GF-D8 (cell line): ENCODE data around the gene AKT3.

ENCODE experiments used
- DNase-seq: peaks from one replicate; lab custom pipeline; 2025; lab: John Stamatoyannopoulos, UW

The AKT3 gene

GRCh38 chr1:243731301-243731891 lies 118.6 kb downstream of the AKT3 start:
- DNase-seq = no peak

GRCh38 chr1:243730487-243731150 lies 119.4 kb downstream of the AKT3 start:
- no peak for DNase-seq

GRCh38 chr1:243729956-243730355 lies 120.1 kb downstream of the AKT3 start:
- DNase-seq = no peak

GRCh38 chr1:243727503-243728203 lies 122.4 kb downstream of the AKT3 start:
- no peak for DNase-seq

DNA sequence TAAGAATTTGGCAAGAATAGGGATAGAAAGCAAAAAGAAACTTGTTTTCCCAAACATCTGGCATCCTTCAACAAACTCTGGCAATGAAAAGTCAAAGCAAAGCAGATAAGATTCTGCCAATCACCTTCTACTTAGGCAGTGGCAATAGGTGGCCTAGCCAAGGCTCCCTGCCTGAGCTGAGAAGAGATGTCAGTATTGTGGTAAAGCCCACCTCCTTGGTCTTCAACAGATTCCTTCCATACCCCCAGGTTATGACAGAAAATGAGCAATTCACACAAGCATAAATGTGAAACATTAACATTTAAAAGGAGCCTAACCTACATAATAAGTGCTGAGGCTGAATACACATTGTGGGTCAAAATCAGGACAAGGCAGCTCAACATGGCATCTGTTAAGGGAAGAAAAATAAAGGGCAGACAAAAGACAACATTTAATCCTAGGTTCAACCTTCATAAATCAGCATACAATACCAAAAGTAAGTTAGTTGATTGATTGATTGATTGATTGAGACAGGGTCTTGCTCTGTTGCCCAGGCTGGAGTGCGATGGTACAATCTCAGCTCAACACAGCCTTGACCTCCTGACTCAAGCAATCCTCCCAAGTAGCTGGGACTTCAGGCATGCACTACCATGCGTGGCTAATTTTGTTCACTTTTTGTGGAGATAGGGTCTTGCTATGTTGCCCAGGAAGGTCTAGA lies 123.1 kb downstream of the AKT3 start:
- no peak for DNase-seq

DNA sequence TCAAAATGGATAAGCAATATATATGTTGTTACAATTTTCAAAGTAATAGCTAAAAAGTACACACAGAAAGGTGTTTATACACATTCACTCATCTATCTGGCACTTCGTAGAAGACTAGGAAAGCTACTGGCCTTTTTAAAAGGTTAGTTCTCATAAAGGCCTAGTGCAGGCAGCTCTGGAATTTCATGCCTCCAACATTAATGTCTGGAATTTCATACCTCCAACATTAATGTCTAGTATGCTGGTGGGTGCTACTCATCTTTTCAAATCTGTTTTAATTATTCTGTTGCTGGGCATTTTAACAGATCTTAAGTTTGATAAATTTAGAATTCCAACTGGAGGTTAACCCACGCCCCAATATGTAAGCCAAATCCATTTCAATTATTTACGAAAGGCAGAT lies 124.2 kb downstream of the AKT3 start:
- no peak for DNase-seq

DNA sequence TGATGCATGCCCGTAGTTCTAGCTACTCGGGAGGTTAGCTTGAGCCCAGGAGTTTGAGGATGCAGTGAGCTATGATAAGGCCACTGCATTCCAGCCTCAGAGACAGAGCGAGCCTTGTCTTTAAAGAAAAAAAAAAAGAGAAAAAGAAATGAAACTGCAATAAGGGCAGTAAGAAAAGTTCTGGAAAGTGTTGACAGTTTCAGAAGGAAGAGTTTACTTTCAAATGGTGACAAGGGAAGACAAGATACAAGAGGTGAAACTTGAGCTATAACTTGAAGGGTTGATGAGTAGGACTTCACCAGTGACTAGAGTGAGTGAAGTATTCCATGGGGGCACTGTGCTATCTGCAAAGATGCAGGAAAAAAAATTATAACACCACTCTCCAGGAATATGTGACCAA lies 125.0 kb downstream of the AKT3 start:
- DNase-seq = no peak

GRCh38 chr1:243723458-243724043 lies 126.5 kb downstream of the AKT3 start:
- no peak for DNase-seq

DNA sequence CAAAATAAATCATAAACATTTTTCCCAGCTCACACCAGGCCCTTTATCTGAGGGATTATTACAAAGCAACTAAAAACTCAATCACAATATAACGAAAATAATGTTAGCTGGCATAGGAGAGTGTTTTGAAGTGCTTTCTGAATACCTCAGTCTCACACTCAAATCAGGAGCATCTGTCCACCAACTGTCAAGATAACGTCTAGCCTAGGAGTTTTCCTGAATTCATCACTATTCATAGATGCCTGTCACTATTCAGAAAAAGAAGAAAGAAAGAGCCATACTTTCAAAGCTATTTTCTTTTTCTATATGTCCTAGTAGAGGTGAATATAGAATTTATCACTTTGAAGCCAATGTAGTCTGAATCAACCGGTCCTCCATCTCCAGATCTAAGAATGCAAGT lies 127.0 kb downstream of the AKT3 start:
- DNase-seq = no peak

DNA sequence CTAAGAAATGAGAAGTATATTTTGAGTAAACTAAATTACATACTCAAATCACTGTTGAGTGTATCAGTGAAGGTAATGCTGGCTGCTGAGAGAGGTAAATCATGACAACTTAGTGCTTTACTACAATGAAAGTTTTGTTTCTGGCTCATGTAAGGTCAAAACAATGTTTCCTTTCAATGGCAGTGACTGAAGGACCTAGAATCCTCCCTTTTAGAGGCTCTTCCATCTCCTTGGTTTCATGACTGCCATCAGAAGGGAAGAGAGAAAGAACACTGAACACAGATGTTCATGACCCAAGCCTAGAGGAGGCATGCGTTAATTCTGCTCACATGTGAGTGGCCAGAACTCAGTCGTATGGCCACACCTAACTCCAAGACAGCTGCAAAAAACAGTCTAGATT lies 130.6 kb downstream of the AKT3 start:
- no peak for DNase-seq

DNA sequence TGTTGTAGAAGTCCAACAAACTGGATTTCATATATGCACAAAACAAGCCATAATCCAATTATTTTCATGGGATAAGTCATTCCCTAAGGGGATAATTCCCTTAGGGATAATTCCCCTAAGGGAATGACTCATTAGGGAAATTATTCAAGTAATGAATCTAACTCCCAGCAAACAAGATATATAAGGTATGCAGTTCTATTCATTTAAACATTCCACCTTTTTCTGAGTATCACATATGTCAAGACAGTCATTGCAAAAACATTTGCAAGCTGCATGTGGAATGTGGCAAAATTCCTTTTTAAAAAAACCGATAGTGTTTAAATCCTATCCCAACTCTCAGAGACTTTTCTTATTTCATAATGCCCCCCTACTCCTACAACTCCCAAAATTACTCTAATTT lies 131.2 kb downstream of the AKT3 start:
- DNase-seq = no peak

DNA sequence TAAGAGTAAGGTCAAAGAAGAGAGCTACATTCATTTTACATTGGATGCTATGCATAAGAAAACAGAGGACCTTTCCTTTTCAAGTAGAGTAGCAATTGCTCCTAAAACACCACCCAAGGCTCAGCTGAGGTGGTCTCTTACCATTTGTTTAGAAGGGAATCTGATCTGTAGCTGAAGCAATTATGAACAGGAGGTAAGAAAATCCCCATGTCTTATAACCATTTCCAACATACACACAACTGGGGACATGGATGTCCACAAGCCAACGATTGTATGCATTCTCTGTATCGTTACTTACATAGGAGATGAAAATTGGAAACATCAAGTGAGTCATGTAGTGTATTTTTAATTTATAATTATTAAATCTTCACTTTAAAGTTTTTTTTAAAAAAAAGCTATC lies 132.0 kb downstream of the AKT3 start:
- DNase-seq = no peak

GRCh38 chr1:243716906-243717305 lies 133.1 kb downstream of the AKT3 start:
- DNase-seq = no peak

- no peak for DNase-seq
These were observed 134.8 kb downstream of the AKT3 start for GRCh38 chr1:243715285-243715684.

- DNase-seq = no peak
These were observed 136.4 kb downstream of the AKT3 start for GRCh38 chr1:243713470-243714186.

DNA sequence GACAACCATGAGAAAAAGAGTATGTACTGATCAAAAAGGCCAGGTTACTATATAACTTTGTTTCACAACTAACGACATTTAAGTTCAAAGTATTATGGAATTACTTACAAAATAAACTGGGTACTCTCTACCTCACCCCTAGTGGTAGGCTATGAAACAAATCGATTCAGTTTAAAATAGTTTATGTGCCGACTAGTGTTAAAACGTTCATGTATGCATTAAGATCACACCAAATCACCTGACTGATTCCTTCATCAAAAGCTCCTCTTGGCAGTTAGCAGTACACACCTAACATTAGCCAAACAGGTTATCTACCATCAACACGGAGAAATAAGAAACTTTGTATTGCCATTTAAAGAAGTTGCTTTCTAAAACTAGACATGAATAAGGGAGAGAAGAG lies 137.1 kb downstream of the AKT3 start:
- no peak for DNase-seq

DNA sequence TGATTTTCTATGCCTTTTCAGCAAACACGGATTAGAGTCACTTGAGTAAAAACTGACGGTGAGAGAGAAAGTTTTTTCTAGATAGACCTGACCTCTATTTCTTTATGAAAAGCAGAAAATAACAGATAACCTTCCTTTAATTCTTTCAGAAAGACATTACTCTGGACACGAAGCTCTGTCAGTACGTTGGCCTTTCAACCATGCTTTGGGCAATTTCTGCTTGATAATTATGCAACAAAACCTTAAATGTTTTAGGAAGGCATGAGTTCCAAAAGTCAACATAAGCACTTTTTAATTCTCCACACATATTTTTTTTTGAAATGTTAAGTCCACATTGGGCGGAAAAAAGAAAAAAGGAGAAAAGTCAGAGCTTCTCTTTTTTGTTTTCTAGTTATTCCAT lies 137.8 kb downstream of the AKT3 start:
- DNase-seq = no peak

GRCh38 chr1:243710467-243710866 lies 139.6 kb downstream of the AKT3 start:
- DNase-seq = no peak

DNA sequence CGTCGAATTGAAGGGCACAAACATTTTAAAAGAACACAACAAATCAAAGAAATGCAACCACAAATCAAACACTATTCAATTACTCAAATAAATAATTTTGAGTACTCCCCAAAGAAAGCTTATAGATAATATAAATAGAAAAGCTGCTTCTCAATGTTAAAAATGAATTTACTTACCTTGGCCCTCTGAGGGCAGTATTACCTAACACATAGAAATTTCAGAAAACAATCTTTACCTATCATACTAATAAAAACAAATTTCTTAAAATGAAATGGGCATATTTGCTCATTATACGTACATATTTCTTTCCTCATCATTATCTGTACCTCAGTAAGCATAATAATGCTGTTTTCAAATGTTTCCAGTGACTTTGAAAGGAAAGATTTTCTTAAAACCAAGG lies 141.8 kb downstream of the AKT3 start:
- no peak for DNase-seq

DNA sequence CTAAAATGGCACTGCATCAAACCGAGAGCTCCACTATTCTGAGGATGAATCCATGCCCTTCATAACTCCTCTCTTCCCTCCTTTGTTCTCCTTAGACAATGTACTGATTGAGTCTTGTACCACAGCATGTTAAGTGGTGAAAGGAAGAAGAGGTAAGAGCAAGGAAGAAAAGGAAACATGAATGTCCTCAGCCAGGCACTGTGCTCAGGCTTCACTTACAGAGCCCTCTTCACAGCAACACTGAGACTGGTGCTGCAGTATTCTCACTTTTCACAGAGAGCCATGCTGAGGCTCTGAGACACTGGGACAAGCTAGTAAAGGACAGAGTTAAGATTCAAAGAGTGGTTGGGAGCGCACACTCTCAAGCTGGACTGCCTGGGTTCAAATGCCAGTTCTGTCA lies 143.5 kb downstream of the AKT3 start:
- no peak for DNase-seq

- DNase-seq = no peak
These were observed 144.5 kb downstream of the AKT3 start for GRCh38 chr1:243705585-243705984.

GRCh38 chr1:243701872-243702271 lies 148.2 kb downstream of the AKT3 start:
- DNase-seq = no peak
